BLaER1 treated with 17β-estradiol and CSF1 and Interleukin-3, amounts not matched to agents 10 nM and 100 nM (cell line): ENCODE results near the gene ARFIP1.

Experiments
- H3K27ac ChIP-seq, 11 experiments: shearing (Covaris generic); formaldehyde crosslinking; 2 replicates each; pipeline ENCODE4 v1.8.1; 2022
- H3K27me3 ChIP-seq, 11 experiments: shearing (Covaris generic); formaldehyde crosslinking; 2 replicates each; pipeline ENCODE4 v1.8.1; 2022
- H3K36me3 ChIP-seq, 11 experiments: shearing (Covaris generic); formaldehyde crosslinking; 2 replicates each; pipeline ENCODE4 v1.8.1; 2022
- H3K4me1 ChIP-seq, 10 experiments: shearing (Covaris generic); formaldehyde crosslinking; 2 replicates each; pipeline ENCODE4 v1.8.1; 2022
- H3K4me2 ChIP-seq, 11 experiments: shearing (Covaris generic); formaldehyde crosslinking; 2 replicates each; pipeline ENCODE4 v1.8.1; 2022
- H3K4me3 ChIP-seq, 10 experiments: shearing (Covaris generic); formaldehyde crosslinking; 2 replicates each; pipeline ENCODE4 v1.8.1; 2022
- H3K9ac ChIP-seq, 11 experiments: shearing (Covaris generic); formaldehyde crosslinking; 2 replicates each; pipeline ENCODE4 v1.8.1; 2022
- H3K9me3 ChIP-seq, 11 experiments: shearing (Covaris generic); formaldehyde crosslinking; replicated peaks in 1 of 11; 2 replicates each; pipeline ENCODE4 v1.8.1; 2022
- H4K20me1 ChIP-seq, 11 experiments: shearing (Covaris generic); formaldehyde crosslinking; 2 replicates each; pipeline ENCODE4 v1.8.1; 2022
- Cebpa-rat ChIP-seq, 11 experiments: shearing (Covaris generic); IDR thresholded peaks; 2 replicates each; pipeline ENCODE4 v1.8.1; 2022

Gene ARFIP1

GRCh38 chr4:152937336-152938236, 157.8 kb downstream of the ARFIP1 start:
- Histone ChIP-seq H3K4me3 (peak overlapping the region; percentile 51 to 74 (median 66)), H3K9ac (peak overlapping the region in 8 of 11 experiments; percentile 27 to 55 (median 50); a peak in 13 of 22 replicates), H4K20me1 (peaks cover 0 to 45% (median 25%) of the 10 kb centered on the region in 11 experiments; a peak in 18 of 22 replicates), H3K27ac (no peak overlapping the region), H3K36me3 (0 out of 22 replicates have a peak, but pooled peaks cover 0 to 7% (median 0%) of the 10 kb centered on the region in 11 experiments), H3K27me3 (peaks cover 80 to 95% (median 85%) of the 10 kb centered on the region in 11 experiments), H3K9me3 (peaks cover 0 to 18% (median 8%) of the 10 kb centered on the region in 11 experiments; a peak in 8 of 22 replicates), H3K4me2 (peak overlapping the region; percentile 90 to 100 (median 97)), H3K4me1 (peaks cover 11 to 34% (median 30%) of the 10 kb centered on the region in 10 experiments)
- TF ChIP-seq Cebpa-rat (IDR thresholded peaks at IDR 0.05), result no peak

- peak overlapping the region; percentile 51 to 74 (median 66); a peak in 19 of 20 replicates for H3K4me3 ChIP-seq
- TF ChIP-seq Cebpa-rat (IDR thresholded peaks at IDR 0.05), result no peak
- peaks cover 11 to 34% (median 30%) of the 10 kb centered on the region in 10 experiments for H3K4me1 ChIP-seq
- H3K27me3 ChIP-seq, result peaks cover 72 to 87% (median 77%) of the 10 kb centered on the region in 11 experiments
- no peak overlapping the region; a peak in 1 of 22 replicates for H3K9ac ChIP-seq
- H3K4me2 ChIP-seq, result peak overlapping the region; percentile 90 to 100 (median 97)
- H4K20me1 ChIP-seq, result peaks cover 0 to 45% (median 25%) of the 10 kb centered on the region in 11 experiments; a peak in 18 of 22 replicates
- peaks cover 0 to 18% (median 8%) of the 10 kb centered on the region in 11 experiments; a peak in 8 of 22 replicates for H3K9me3 ChIP-seq
- H3K27ac ChIP-seq, result no peak overlapping the region
- H3K36me3 ChIP-seq, result 0 out of 22 replicates have a peak, but pooled peaks cover 0 to 3% (median 0%) of the 10 kb centered on the region in 11 experiments
These were observed 158.6 kb downstream of the ARFIP1 start for GRCh38 chr4:152938237-152938947.

GRCh38 chr4:152939621-152940020, 159.9 kb downstream of the ARFIP1 start:
- H3K36me3 ChIP-seq, result no peaks in the 10 kb centered on the region
- H3K27ac ChIP-seq, result no peak overlapping the region
- H3K4me1 ChIP-seq, result peaks cover 11 to 34% (median 30%) of the 10 kb centered on the region in 10 experiments
- H3K9ac ChIP-seq, result no peak overlapping the region
- peaks cover 0 to 12% (median 5%) of the 10 kb centered on the region in 11 experiments; a peak in 8 of 22 replicates for H3K9me3 ChIP-seq
- H3K4me2 ChIP-seq, result no peak overlapping the region
- no peak overlapping the region for H3K4me3 ChIP-seq
- peaks cover 60 to 74% (median 64%) of the 10 kb centered on the region in 11 experiments for H3K27me3 ChIP-seq
- no peak for TF ChIP-seq Cebpa-rat (IDR thresholded peaks at IDR 0.05)
- peaks cover 0 to 44% (median 25%) of the 10 kb centered on the region in 11 experiments; a peak in 18 of 22 replicates for H4K20me1 ChIP-seq

GRCh38 chr4:152940461-152940860, 160.7 kb downstream of the ARFIP1 start:
- Histone ChIP-seq H3K4me2 (no peak overlapping the region), H3K9me3 (peaks cover 0 to 7% (median 0%) of the 10 kb centered on the region in 11 experiments; a peak in 1 of 22 replicates), H3K4me3 (no peak overlapping the region), H3K27ac (no peak overlapping the region), H3K27me3 (peaks cover 51 to 66% (median 56%) of the 10 kb centered on the region in 11 experiments), H3K36me3 (no peaks in the 10 kb centered on the region), H3K4me1 (peaks cover 7 to 34% (median 29%) of the 10 kb centered on the region in 10 experiments), H4K20me1 (peaks cover 0 to 37% (median 24%) of the 10 kb centered on the region in 11 experiments; a peak in 18 of 22 replicates), H3K9ac (no peak overlapping the region)
- TF ChIP-seq Cebpa-rat (IDR thresholded peaks at IDR 0.05), result no peak

GRCh38 chr4:152941411-152941810, 161.7 kb downstream of the ARFIP1 start:
- H3K4me1 ChIP-seq, result peaks cover 0 to 24% (median 19%) of the 10 kb centered on the region in 10 experiments; a peak in 17 of 20 replicates
- H3K4me3 ChIP-seq, result no peak overlapping the region
- peaks cover 42 to 57% (median 46%) of the 10 kb centered on the region in 11 experiments for H3K27me3 ChIP-seq
- TF ChIP-seq Cebpa-rat (IDR thresholded peaks at IDR 0.05), result no peak
- H3K9ac ChIP-seq, result no peak overlapping the region
- peaks cover 0 to 28% (median 14%) of the 10 kb centered on the region in 11 experiments; a peak in 17 of 22 replicates for H4K20me1 ChIP-seq
- no peak overlapping the region for H3K27ac ChIP-seq
- no peak overlapping the region for H3K4me2 ChIP-seq
- no peaks in the 10 kb centered on the region for H3K36me3 ChIP-seq
- H3K9me3 ChIP-seq, result peaks cover 0 to 7% (median 0%) of the 10 kb centered on the region in 11 experiments; a peak in 1 of 22 replicates

- no peak for TF ChIP-seq Cebpa-rat (IDR thresholded peaks at IDR 0.05)
- Histone ChIP-seq H3K9me3 (peaks cover 0 to 7% (median 0%) of the 10 kb centered on the region in 11 experiments; a peak in 1 of 22 replicates), H3K36me3 (no peaks in the 10 kb centered on the region), H3K9ac (no peak overlapping the region), H3K4me2 (no peak overlapping the region), H4K20me1 (peaks cover 0 to 18% (median 5%) of the 10 kb centered on the region in 11 experiments; a peak in 9 of 22 replicates), H3K4me1 (peaks cover 0 to 15% (median 10%) of the 10 kb centered on the region in 10 experiments; a peak in 14 of 20 replicates), H3K27me3 (peaks cover 33 to 47% (median 37%) of the 10 kb centered on the region in 11 experiments), H3K4me3 (no peak overlapping the region), H3K27ac (no peak overlapping the region)
These were observed 162.6 kb downstream of the ARFIP1 start for GRCh38 chr4:152942346-152942745.

GRCh38 chr4:152943672-152944071, 163.9 kb downstream of the ARFIP1 start:
- Histone ChIP-seq H3K4me3 (no peak overlapping the region), H3K27me3 (peaks cover 19 to 34% (median 24%) of the 10 kb centered on the region in 11 experiments), H3K27ac (no peak overlapping the region), H4K20me1 (peaks cover 0 to 6% (median 0%) of the 10 kb centered on the region in 11 experiments; a peak in 2 of 22 replicates), H3K4me1 (peaks cover 0 to 2% (median 0%) of the 10 kb centered on the region in 10 experiments; a peak in 2 of 20 replicates), H3K36me3 (no peaks in the 10 kb centered on the region), H3K9ac (no peak overlapping the region), H3K4me2 (no peak overlapping the region), H3K9me3 (peaks cover 0 to 5% (median 0%) of the 10 kb centered on the region in 11 experiments; a peak in 1 of 22 replicates)
- no peak for TF ChIP-seq Cebpa-rat (IDR thresholded peaks at IDR 0.05)

- H3K4me3 ChIP-seq, result no peak overlapping the region
- no peaks in the 10 kb centered on the region for H3K9me3 ChIP-seq
- peaks cover 8 to 23% (median 13%) of the 10 kb centered on the region in 11 experiments for H3K27me3 ChIP-seq
- peaks cover 0 to 3% (median 0%) of the 10 kb centered on the region in 11 experiments; a peak in 1 of 22 replicates for H4K20me1 ChIP-seq
- H3K4me2 ChIP-seq, result no peak overlapping the region
- H3K9ac ChIP-seq, result no peak overlapping the region
- H3K36me3 ChIP-seq, result no peaks in the 10 kb centered on the region
- TF ChIP-seq Cebpa-rat (IDR thresholded peaks at IDR 0.05), result no peak
- no peaks in the 10 kb centered on the region for H3K4me1 ChIP-seq
- H3K27ac ChIP-seq, result no peak overlapping the region
These were observed 165.0 kb downstream of the ARFIP1 start for GRCh38 chr4:152944666-152945320.
